Activated naive CD4-positive, alpha-beta T cell treated with anti-CD3 and anti-CD28 coated beads, Interleukin-2, amount 10 ng/mL, durations not matched to agents 7 days and 5 days (primary cell): ENCODE measurements around the gene GBP7.

Source experiments
- CTCF ChIA-PET: fragments of 350-600 bp; sonication (Branson Sonifier 250); formaldehyde crosslinking; loops from one replicate; lab custom pipeline; 2021; ENCODE audit warnings: antibody characterized with exemption; lab: Charles Lee
- DNase-seq: peaks from one replicate; pipeline ENCODE4 v3.0.0-alpha.2; 2020
- H3K27ac Mint-ChIP-seq: one replicate; pipeline ENCODE4 v1.8.0; 2021; ENCODE audit warnings: mild to moderate bottlenecking, moderate library complexity, mixed read lengths
- H3K27me3 Mint-ChIP-seq: one replicate; pipeline ENCODE4 v1.8.0; 2021; ENCODE audit warnings: mild to moderate bottlenecking, mixed read lengths
- H3K36me3 Mint-ChIP-seq: one replicate; pipeline ENCODE4 v1.8.0; 2021; ENCODE audit warnings: mixed read lengths
- H3K4me1 Mint-ChIP-seq: one replicate; pipeline ENCODE4 v1.8.0; 2021; ENCODE audit warnings: mixed read lengths
- H3K4me3 Mint-ChIP-seq: one replicate; pipeline ENCODE4 v1.8.0; 2021; ENCODE audit warnings: mild to moderate bottlenecking, moderate library complexity, mixed read lengths
- H3K9me3 Mint-ChIP-seq: one replicate; pipeline ENCODE4 v1.8.0; 2021; ENCODE audit warnings: mixed read lengths

Gene GBP7

DNA sequence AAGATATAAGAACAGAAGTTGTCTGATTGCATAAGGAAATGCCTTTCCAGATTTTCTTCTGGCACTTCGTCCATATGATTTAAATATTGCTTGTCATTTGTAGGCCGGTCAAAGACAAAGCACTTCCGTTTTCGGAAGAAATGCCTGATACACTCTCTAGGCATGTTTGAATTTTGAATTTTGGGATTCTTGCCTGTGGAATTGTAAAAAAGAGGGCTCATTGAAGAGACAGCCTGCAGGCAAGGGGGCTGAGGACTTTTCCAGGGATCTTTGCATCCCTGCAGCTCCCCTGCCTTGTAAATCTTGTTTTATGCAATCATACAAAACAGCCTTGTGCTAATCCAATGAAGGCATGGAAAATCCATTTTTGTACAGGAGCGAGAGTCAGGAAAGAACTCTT is 15.5 kb upstream of the GBP7 start:
- Mint-ChIP-seq H3K9me3 (no peaks in the 10 kb centered on the region), H3K36me3 (peaks cover 86% of the 10 kb centered on the region), H3K4me1 (peaks cover 39% of the 10 kb centered on the region), H3K4me3 (no peak overlapping the region), H3K27ac (no peak overlapping the region), H3K27me3 (no peaks in the 10 kb centered on the region)
- CTCF ChIA-PET = no interaction called here
- DNase-seq = no peak

GRCh38 chr1:89190017-89190416 is 14.2 kb upstream of the GBP7 start:
- no peaks in the 10 kb centered on the region for H3K9me3 Mint-ChIP-seq
- no peak overlapping the region for H3K27ac Mint-ChIP-seq
- peaks cover 87% of the 10 kb centered on the region for H3K36me3 Mint-ChIP-seq
- CTCF ChIA-PET = no interaction called here
- no peaks in the 10 kb centered on the region for H3K27me3 Mint-ChIP-seq
- H3K4me1 Mint-ChIP-seq = peaks cover 26% of the 10 kb centered on the region
- DNase-seq = no peak
- no peak overlapping the region for H3K4me3 Mint-ChIP-seq

DNA sequence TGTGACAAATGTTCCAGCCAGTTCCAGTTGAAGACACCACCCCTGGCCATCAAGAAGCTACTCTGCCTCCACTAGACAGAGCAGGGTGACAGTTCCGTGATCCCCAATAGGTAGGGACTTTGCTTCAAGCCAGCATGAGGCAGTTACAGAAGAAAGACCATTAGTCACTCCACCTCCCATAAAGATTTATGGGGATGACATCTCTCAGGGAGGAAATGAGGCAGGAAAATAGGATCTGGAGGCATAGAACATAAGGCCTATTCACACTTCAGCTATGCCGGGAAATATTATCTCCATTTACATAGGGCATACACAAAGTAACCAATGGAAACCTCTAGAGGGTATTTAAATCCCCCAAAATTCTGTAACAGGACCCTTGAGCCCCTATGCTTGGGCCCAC is 3.5 kb upstream of the GBP7 start:
- no peak for DNase-seq
- Mint-ChIP-seq H3K27ac (no peak overlapping the region), H3K4me3 (no peak overlapping the region), H3K4me1 (peaks cover 9% of the 10 kb centered on the region), H3K36me3 (peaks cover 30% of the 10 kb centered on the region), H3K27me3 (no peaks in the 10 kb centered on the region), H3K9me3 (peaks cover 6% of the 10 kb centered on the region)
- CTCF ChIA-PET = interaction anchor here (1.2 kb wide), 1 partner anchor 81 kb away, joined by 4 read pairs; no protein-coding TSS in a partner anchor

DNA sequence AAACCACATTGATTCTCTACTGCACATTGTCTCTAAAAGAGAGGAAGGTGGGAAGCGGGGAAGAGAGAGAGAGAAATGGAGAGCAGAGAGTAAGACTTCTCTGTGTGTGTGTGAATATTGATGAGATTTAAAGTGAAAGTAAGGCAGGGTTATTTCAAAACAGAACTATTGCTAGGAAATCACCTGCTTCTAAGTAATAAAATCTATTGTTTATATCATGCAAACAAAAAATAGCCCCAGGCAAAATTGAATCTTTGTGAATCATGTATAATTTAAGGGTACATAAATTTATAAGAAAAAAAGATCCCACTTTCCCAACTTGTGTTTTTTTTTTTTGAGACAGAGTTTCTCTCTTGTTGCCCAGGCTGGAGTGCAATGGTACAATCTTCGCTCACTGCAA is 1.2 kb upstream of the GBP7 start:
- H3K27ac Mint-ChIP-seq = no peak overlapping the region
- H3K9me3 Mint-ChIP-seq = peaks cover 3% of the 10 kb centered on the region
- H3K27me3 Mint-ChIP-seq = no peaks in the 10 kb centered on the region
- DNase-seq = no peak
- CTCF ChIA-PET = no interaction called here
- peaks cover 9% of the 10 kb centered on the region for H3K4me1 Mint-ChIP-seq
- H3K36me3 Mint-ChIP-seq = peaks cover 10% of the 10 kb centered on the region
- H3K4me3 Mint-ChIP-seq = no peak overlapping the region

- CTCF ChIA-PET = no interaction called here
- Mint-ChIP-seq H3K27me3 (no peaks in the 10 kb centered on the region), H3K36me3 (peaks cover 2% of the 10 kb centered on the region), H3K9me3 (peaks cover 3% of the 10 kb centered on the region), H3K4me1 (peaks cover 12% of the 10 kb centered on the region), H3K4me3 (no peak overlapping the region), H3K27ac (no peak overlapping the region)
- DNase-seq = no peak
Measured at GRCh38 chr1:89174491-89174890, 1.3 kb downstream of the GBP7 start.

DNA sequence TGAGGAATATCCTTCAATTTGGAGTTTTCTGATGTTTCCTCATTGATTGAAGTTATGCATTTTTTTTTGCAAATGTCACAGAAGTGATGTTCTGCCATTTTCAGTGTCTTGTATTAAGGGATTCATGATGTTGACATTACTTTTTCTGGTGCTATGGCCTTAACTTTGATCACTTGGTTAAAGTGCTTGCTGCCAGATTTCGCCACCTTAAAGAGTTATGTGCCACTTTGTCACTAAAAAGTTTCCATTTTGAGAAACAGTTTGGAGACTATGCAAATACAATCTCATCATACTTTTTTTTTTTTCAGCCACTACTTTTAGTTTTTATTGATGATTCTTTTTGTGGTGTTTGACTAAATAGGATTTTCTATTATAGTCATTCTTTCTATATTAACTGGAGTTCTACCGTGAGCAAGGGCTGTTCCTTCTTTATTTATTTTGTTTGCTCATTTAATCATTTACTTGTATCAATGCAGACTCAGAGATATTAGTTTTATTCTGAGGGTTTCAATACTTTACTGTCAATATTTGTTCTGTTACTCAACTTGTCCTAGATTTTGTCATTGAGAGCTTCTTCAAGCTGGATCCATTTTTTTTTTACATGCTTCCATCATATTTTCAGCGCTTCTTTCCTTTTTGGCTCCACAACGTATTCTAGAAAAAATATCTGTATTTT is 3.2 kb downstream of the GBP7 start:
- no peak overlapping the region for H3K27ac Mint-ChIP-seq
- H3K27me3 Mint-ChIP-seq = no peaks in the 10 kb centered on the region
- CTCF ChIA-PET = no interaction called here
- no peak overlapping the region for H3K4me3 Mint-ChIP-seq
- H3K36me3 Mint-ChIP-seq = peaks cover 2% of the 10 kb centered on the region
- peaks cover 12% of the 10 kb centered on the region for H3K4me1 Mint-ChIP-seq
- H3K9me3 Mint-ChIP-seq = peaks cover 3% of the 10 kb centered on the region
- DNase-seq = no peak

- H3K36me3 Mint-ChIP-seq = peaks cover 2% of the 10 kb centered on the region
- CTCF ChIA-PET = no interaction called here
- peaks cover 4% of the 10 kb centered on the region for H3K4me1 Mint-ChIP-seq
- H3K9me3 Mint-ChIP-seq = peaks cover 3% of the 10 kb centered on the region
- H3K4me3 Mint-ChIP-seq = no peak overlapping the region
- no peak overlapping the region for H3K27ac Mint-ChIP-seq
- DNase-seq = no peak
- no peaks in the 10 kb centered on the region for H3K27me3 Mint-ChIP-seq
Measured at GRCh38 chr1:89171067-89171438, 4.8 kb downstream of the GBP7 start.

GRCh38 chr1:89170170-89171066 is 5.4 kb downstream of the GBP7 start:
- peaks cover 4% of the 10 kb centered on the region for H3K4me1 Mint-ChIP-seq

GRCh38 chr1:89169166-89169565 is 6.6 kb downstream of the GBP7 start:
- CTCF ChIA-PET = interaction anchor here (1.1 kb wide), 1 partner anchor 23 kb away, joined by 3 read pairs; no protein-coding TSS in a partner anchor
- peaks cover 2% of the 10 kb centered on the region for H3K36me3 Mint-ChIP-seq
- no peaks in the 10 kb centered on the region for H3K27me3 Mint-ChIP-seq
- no peak overlapping the region for H3K4me3 Mint-ChIP-seq
- no peak overlapping the region for H3K27ac Mint-ChIP-seq
- DNase-seq = no peak
- H3K4me1 Mint-ChIP-seq = peaks cover 4% of the 10 kb centered on the region
- peaks cover 3% of the 10 kb centered on the region for H3K9me3 Mint-ChIP-seq

More at GRCh38 chr1:89170170-89171066, 5.4 kb downstream of the GBP7 start:
- CTCF ChIA-PET = no interaction called here
- Mint-ChIP-seq H3K9me3 (peaks cover 3% of the 10 kb centered on the region), H3K27me3 (no peaks in the 10 kb centered on the region), H3K4me3 (no peak overlapping the region), H3K27ac (no peak overlapping the region), H3K36me3 (peaks cover 2% of the 10 kb centered on the region)
- no peak for DNase-seq

DNA sequence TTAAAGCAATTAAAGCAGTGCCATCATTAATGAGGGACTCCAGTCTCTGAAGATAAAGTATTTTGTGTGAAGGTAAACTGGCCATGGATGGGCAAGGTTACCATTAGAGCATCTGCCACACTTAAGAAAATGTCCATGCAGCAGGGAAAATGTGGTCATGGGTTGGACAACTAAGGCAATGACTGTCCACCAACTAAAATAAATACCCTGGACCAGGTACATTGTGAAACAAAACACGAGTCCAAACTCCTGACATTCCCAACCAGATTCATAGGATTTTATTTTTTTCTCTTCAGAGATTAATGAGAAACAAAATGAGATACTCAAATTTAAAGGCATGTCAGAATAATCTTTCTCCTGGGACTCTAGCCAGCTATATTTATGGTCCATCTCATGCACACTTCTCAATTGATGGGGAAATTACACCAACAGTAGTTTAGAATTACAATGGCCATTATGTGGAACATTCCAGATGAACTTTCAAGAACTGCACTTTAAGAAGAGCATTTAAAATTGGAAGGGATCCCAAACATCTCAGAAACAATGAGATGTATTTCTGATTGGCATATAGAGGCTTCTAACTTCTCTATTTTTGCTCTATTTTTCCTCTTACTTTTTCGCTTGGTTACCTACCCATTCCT is 8.1 kb downstream of the GBP7 start:
- CTCF ChIA-PET = no interaction called here
- Mint-ChIP-seq H3K9me3 (peaks cover 3% of the 10 kb centered on the region), H3K27me3 (no peaks in the 10 kb centered on the region), H3K27ac (no peak overlapping the region), H3K4me1 (peaks cover 4% of the 10 kb centered on the region), H3K4me3 (no peak overlapping the region), H3K36me3 (no peaks in the 10 kb centered on the region)
- DNase-seq = no peak

- H3K36me3 Mint-ChIP-seq = peaks cover under 1% of the 10 kb centered on the region
- CTCF ChIA-PET = no interaction called here
- H3K4me3 Mint-ChIP-seq = no peak overlapping the region
- H3K27ac Mint-ChIP-seq = no peak overlapping the region
- peaks cover 4% of the 10 kb centered on the region for H3K4me1 Mint-ChIP-seq
- no peaks in the 10 kb centered on the region for H3K27me3 Mint-ChIP-seq
- peaks cover 2% of the 10 kb centered on the region for H3K9me3 Mint-ChIP-seq
- DNase-seq = no peak
Measured at GRCh38 chr1:89166705-89167104, 9.1 kb downstream of the GBP7 start.

DNA sequence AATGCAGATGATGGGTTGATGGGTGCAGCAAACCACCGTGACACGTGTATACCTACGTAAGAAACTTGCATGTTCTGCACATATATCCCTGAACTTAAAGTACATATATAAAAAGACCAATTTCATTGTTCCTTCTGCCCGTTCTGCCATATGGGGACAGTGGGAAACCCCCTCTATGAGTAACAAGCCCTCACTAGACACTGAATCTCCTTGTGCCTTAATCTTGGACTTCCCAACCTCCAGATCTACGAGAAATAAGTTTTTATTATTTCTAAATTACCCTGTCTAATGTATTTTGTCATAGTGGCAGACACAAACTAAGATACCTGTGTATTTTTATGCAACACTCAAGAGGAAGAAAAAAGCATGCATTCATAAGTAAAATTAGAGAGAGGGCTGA is 10.0 kb downstream of the GBP7 start:
- Mint-ChIP-seq H3K27ac (no peak overlapping the region), H3K4me3 (no peak overlapping the region), H3K9me3 (peaks cover 9% of the 10 kb centered on the region), H3K4me1 (peaks cover under 1% of the 10 kb centered on the region), H3K36me3 (peaks cover 2% of the 10 kb centered on the region), H3K27me3 (no peaks in the 10 kb centered on the region)
- CTCF ChIA-PET = no interaction called here
- no peak for DNase-seq

GRCh38 chr1:89151047-89151446 is 24.8 kb downstream of the GBP7 start:
- Mint-ChIP-seq H3K9me3 (peaks cover 7% of the 10 kb centered on the region), H3K4me1 (peaks cover 6% of the 10 kb centered on the region), H3K27ac (no peak overlapping the region), H3K36me3 (peaks cover 8% of the 10 kb centered on the region), H3K4me3 (no peak overlapping the region), H3K27me3 (peaks cover 12% of the 10 kb centered on the region)
- CTCF ChIA-PET = no interaction called here
- DNase-seq = no peak

DNA sequence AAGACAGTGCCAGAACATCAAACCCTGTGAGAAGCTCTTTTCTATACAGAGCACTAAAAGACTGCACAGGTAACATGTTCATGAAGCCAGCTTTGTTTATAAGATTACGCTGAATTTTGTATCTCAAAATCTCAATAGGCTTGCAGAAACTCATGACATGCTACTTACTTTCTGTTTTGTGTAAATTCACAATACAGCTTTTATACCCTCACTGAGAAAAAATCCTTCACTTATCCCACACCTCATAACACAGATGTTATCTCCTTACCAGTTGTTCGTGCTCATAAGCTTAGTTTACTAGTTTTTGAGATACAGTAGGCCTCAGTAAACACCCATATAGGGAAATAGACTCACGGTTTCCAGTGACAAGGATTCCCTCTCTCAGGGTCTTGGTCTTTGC is 25.8 kb downstream of the GBP7 start:
- Mint-ChIP-seq H3K4me1 (peaks cover 6% of the 10 kb centered on the region), H3K4me3 (no peak overlapping the region), H3K27me3 (peaks cover 12% of the 10 kb centered on the region), H3K36me3 (peaks cover 2% of the 10 kb centered on the region), H3K9me3 (no peaks in the 10 kb centered on the region), H3K27ac (no peak overlapping the region)
- CTCF ChIA-PET = no interaction called here
- no peak for DNase-seq
